ENCODE data around the gene TRAPPC4. TPM values are rescaled to one million over a fixed set of nuclear protein-coding genes. Genes with fewer than 3 reads are reported as not detected.
"Not testable (repeated sequence)": the region's sequence is repeated elsewhere in the genome, so short reads cannot be mapped to it uniquely, and the experiment has no call there.

The TRAPPC4 gene
- polyA plus RNA-seq, 4 donors: 55.5 to 127 (median 110) TPM

DNA sequence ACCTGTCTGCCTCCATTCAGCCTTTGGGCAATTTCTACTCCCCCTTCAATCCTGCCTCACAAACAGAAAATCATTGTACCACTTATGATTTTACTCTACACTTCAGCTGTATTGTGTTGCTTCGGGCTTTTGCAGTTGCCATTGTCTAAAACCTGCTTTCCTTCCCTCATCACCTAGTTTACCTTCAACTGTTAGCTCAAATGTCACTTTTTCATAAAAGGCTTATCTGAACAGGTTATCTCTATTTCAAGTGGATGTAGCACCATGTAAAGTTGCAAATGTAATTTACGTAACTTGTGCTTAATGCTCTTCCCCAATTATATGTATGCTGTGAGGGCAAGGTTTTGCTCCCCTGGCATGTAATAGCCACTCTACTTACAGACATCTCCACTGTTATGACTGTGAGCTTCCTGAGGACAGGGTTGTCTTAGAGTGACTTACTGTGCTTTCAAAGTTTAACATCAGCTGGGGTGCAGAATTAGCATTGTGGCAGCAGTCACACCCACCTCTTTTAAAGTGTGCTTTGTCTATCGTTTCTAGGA lies 5.9 kb upstream of the TRAPPC4 start:
- no peak for DNase-seq (ENCODE audit: low read depth in 4 of 4, low spot score in 3 of 4)

DNA sequence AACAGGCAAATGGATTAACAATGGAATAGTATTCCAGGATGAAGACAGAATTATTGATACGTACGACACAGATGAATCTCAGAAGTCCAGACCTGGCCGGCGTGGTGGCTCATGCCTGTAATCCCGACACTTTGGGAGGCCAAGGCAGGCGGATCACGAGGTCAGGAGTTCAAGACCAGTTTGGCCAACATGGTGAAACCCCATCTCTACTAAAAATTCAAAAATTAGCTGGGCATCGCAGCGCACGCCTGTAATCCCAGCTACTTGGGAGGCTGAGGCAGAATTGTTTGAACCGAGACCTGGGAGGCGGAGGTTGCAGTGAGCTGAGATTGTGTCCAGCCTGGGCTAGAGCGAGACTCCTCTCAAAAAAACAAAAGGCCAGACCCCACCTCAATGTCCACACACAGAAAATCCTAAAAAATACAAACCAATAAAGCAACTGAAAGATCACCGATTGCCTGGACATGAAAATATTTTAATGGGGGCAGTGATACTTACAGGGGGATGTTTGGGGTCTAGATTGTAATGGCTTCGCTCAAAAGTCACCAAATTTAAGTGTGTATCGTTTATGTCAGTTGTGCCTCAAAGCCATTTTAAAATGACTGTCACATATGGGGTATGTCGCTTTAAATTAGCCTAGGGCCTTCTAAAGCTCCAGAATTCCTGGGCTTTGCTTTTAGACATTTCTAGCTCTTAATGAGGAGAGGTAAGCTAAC lies 4.2 kb upstream of the TRAPPC4 start:
- no peak for DNase-seq (ENCODE audit: low read depth in 4 of 4, low spot score in 3 of 4)

DNA sequence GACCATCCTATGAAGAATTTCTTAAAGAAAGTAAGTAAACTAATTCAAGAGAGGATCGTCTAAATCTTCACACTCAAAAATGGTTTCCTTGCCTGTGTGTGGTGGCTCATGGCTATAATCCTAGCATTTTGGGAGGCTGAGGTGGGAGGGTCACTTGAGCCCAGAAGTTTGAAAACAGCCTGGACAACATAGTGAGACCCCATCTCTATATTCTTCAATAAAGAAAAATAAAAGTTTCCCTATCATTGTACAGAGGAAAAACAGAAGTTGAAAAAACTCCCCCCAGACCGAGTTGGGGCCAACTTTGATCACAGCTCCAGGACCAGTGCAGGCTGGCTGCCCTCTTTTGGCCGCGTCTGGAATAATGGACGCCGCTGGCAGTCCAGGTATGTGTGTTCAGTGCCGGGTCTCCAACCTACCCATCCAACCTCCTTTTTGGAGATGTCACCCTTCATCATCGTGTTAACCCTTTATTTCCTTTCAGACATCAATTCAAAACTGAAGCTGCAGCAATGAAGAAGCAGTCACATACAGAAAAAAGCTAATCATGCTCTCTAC lies 3.4 kb upstream of the TRAPPC4 start:
- no peak for DNase-seq (ENCODE audit: low read depth in 4 of 4, low spot score in 3 of 4)

DNA sequence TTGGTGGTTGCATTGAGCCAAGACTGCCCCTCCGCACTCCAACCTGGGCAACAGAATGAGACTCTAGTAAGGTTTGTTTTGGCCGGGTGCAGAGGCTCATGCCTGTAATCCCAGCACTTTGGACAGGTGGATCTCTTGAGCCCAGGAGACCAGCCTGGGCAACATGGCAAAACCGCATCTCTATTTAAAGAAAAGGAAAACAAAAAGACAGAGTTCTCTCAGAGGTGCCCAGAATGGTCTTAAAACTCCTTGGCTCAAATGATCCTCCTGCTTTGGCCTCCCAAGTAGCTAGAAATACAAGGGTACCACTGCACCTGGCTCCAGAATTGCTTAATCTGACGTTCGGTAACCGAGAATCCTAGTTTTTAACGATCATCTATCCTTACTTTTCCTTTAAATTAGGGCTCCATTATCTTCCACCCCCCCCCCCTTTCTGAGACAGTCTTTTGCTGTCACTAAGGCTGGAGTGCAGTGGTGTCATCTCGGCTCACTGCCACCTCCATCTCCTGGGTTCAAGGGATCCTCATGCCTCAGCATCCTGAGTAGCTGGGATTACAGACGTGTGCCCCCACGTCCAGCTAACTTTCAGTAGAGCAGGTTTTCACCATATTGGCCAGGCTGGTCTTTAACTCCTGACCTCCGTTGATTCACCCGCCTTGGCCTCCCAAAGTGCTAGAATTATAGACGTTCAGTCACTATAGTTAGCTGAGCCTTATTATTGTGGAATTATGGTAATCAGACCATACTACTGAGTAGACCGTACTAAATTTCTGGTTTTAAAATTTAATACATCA lies 2.2 kb upstream of the TRAPPC4 start:
- DNase-seq (ENCODE audit: low read depth in 4 of 4, low spot score in 3 of 4): no peak

DNA sequence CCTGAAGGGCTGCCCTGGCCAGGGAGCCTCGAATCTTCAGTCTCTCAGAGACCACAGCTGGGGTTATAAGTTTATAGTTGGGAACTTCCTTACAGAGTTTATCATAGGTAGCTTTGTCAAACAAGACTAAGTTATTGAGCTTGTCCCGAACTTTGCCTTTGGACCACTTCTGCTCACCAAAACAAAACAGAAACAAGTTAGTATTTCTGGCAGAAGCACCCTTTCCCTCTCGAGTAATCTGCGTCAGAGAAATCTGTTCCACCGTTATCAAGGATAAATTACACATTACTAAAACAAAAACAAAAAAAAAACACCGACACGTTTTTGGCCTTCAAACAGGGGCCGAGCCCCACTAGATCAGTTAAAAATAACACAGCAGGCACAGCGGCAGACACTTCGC lies 1.2 kb upstream of the TRAPPC4 start:
- not testable (repeated sequence) for DNase-seq (ENCODE audit: low read depth in 4 of 4, low spot score in 3 of 4)

DNA sequence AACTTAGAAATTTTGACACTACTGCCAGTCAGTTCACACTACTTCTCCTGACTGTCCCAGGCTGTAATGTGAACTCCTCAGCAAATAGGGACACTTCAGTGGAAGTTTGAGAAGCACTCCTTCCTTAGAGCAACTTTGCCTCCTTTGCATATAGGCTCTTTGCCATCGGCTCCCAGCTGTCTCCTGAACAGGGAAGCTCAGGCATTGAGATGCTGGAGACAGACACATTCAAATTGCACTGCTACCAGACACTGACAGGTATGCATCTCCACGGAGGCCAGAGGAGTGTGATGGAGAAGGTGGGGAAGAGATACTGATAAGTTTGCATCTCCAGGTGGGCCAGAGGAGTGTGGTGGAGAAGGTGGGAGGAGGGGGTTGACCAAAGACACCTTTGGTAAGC lies 1.4 kb downstream of the TRAPPC4 start:
- no peak for DNase-seq (ENCODE audit: low read depth in 4 of 4, low spot score in 3 of 4)

DNA sequence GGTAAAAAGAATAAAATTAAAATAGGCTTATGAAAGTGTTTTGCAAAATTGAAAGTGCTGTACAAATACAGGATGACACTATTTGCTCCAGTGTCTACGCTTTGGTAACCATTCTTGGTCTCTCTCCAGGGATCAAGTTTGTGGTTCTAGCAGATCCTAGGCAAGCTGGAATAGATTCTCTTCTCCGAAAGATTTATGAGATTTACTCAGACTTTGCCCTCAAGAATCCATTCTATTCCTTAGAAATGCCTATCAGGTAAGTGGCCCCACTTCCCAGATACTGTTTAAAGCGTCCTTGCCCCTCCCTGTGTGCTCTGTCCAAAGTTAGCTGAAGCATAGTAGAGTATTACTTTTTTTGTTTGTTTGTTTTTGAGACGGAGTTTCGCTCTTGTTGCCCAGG lies 3.1 kb downstream of the TRAPPC4 start:
- DNase-seq (ENCODE audit: low read depth in 4 of 4, low spot score in 3 of 4): no peak

DNA sequence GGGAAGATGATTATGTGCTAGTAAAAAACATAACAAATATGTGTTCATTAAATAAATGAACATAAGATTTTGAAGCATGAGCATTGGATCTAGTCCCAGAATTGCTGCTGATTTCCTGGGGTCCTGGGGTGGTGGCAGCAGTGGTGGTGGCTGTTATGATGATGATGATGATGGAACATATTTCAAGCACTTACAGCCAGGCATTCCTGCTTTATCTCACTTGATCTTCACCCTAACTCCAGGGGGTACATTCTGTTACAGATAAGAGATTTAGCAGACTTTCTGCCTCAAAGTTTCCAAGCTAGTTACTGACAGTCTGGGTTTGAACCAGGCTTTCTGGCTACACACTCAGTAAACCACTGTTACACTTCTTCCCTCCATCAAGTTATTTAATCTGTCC lies 5.2 kb downstream of the TRAPPC4 start:
- DNase-seq (ENCODE audit: low read depth in 4 of 4, low spot score in 3 of 4): no peak

DNA sequence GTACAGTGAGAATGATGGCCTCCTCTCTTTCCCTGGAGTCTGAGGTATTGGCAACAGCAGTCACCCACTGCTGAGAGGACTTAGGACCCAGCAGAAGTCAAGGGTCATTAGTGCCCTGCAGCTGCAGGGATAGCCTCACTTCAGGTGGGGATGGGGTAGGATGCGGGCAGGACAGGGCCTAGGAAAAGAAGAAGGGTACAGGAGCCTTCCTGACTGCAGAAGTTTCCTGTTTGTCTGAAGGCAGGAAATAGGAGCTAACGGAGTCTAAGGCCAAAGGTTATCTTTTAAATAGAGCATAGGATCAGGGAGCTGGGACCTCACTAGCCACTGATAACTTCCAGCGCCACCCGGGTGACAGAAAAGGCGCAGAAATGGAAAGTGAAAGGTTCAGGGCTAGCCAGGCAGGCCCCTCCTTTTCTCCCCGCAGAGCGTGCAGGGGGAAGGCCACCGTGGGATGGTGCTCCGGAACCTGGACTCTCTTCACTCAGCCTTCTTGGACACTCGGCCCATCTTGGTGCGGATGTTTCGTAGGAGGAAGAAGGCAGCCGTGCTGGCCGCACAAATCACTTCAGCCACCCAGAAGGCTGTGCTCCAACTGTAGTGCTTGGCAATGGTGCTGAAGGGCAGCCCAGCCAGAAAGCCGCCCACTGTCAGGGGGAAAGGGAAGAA lies 6.0 kb downstream of the TRAPPC4 start:
- no peak for DNase-seq (ENCODE audit: low read depth in 4 of 4, low spot score in 3 of 4)

DNA sequence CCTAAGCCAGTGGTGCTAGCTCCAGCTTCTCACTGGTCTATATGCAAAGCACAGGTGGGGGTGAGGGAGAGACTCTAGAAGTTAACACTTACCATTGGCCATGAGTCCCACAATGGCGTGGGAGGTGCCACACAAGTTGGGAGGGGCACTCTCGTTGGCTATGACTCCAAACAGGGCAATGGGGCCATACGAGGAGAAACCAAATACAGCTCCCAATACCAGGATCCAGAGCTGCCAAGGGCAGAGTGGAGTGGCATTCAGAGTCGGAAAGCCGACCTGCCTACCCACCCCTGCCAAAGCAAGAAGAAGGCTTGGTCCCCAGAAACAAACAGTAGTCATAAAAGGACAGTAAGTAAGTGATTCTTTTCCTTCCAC lies 6.5 kb downstream of the TRAPPC4 start:
- DNase-seq (ENCODE audit: low read depth in 4 of 4, low spot score in 3 of 4): no peak

DNA sequence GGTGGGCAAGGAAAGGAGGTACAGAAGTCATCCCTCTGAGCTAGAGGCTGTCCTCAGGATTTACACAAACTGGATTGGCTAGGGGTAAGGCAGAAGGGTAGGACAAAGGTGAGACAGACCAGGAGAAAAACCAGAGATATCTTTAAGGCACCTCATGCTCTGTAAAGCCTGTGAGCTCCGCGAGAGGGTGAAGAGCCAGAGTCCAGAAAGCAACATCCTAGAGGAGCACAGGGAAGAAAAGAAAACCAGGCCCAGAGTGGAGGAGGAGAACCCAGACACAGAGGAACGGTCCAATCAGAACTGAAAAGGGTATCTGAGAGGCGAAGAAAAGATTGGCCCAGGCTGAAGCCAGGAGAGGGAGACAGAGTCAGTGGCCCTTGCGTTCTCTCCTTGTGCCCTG lies 7.0 kb downstream of the TRAPPC4 start:
- no peak for DNase-seq (ENCODE audit: low read depth in 4 of 4, low spot score in 3 of 4)

DNA sequence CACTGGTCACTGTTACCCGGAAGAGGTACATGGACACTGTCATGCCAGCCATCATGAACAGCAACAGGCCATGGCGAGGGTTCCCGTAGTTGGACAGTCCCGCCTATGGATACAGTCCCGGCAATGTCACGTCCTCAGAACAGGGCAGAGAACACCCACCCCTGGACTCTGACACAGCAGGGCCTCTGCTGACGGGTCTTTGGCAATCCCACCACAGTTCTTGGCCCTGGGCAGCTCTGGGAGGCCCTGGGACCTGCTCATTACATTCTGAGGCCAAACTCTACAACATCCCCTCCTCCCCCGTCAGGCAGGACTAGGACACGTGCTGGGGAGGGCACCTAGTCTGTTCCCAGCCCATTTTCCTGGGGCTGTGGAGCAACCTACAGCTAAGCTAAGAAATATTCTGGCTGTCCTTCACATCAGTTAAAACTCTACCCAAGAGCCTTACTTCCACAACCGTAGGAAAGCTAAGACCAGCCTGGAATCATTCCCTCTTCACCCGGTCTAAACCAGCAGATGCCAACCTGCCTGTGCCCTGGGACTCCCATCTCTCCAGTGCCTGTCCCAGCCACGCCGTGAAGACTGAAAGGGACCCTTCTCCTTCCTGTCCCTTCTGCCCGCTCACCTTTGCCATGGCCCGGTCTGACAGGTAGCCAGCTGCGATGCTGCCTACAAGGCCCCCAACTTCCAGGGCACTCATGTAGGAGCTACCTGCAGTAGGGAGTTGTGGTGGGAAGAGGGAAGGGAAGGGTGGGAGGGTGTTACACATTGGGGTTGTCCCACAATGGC lies 7.6 kb downstream of the TRAPPC4 start:
- no peak for DNase-seq (ENCODE audit: low read depth in 4 of 4, low spot score in 3 of 4)

DNA sequence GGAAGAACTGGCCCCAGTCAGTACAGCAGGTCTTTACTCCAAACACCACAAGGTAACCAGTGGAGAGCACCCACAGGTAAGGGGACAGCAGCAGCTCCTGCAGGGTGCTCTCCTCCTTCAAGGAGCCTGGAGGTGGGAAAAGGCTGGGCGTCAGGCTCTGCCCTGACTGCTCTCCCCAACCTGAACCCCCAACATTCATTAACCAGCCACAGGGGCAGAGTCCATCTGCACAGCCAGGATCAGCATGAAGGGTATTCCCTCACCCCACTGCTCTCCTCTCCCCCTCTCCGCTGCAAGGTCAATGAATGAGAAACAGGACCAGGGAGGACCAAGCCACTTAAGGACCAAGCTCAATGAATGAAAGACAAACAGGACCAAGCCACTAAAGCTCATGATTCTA lies 8.4 kb downstream of the TRAPPC4 start:
- DNase-seq (ENCODE audit: low read depth in 4 of 4, low spot score in 3 of 4): no peak

DNA sequence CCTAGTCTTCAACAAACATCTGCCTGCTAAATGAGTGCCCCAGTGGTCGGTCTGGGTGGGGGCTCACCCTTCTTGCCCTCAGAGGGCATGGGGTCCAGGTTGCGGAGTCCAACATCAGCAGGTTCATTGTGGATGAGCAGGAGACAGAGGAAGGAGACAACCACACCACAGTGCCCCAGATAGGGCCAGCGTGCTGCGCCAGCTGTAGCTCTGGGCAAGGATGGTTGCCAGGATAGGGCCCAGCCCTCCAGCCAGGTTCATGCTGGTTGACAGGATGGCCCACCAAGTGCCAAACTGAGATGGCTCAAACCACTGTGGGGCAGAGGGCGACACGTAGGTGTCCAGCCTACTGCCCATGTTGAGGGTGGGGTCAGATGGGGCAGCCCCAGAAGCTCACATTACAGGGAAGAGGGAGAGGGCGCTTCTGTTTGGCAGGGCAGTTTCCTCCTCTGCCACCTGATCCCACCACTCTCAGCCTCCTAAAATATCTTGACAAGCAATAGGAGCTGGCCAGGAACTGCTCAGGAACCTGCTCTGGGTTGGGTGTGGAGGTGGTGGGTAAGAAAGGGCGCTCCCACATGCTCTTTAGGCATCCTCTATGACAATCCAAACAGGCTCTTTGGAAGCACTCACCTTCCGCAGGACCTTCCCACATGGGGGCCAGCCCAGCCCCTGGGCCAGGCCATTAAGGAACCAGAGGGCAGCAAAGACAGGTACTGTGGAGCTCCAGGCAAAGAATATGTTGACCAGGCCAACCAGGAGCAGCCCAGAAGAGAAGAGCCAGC lies 9.2 kb downstream of the TRAPPC4 start:
- DNase-seq (ENCODE audit: low read depth in 4 of 4, low spot score in 3 of 4): no peak

DNA sequence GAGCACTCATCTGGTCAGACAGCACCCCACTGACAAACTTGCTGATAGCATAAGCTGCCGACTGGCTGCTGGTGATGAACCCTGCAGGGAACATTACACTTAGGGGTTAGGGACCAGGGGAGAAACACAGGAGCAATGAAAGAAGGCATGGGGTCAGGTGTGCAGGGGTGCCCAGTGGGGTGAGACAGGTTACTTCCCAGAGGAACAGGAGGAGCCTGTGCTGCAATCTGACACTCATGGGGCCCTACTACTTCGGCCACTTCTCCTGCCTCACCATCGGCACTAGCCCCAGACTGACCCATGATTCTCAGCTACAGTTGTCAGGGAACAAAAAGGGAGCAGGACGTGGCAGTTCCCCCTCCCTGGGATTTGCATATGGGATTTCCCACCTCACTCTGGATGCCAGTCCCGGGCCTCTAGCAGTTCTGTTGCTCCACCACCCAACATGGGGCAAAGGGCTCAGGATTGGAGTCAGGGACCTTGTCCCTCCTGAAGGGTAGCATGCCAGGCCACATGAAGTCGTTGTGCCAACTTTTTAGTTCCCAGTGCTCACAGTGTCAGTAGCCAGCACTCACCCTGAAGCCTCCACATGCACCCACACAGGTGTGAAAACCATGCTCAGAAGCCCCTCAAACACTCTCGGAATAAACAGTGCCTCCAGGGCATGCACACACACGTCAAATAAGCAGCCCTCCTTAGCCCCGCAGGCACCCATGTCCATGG lies 9.9 kb downstream of the TRAPPC4 start:
- DNase-seq (ENCODE audit: low read depth in 4 of 4, low spot score in 3 of 4): no peak

DNA sequence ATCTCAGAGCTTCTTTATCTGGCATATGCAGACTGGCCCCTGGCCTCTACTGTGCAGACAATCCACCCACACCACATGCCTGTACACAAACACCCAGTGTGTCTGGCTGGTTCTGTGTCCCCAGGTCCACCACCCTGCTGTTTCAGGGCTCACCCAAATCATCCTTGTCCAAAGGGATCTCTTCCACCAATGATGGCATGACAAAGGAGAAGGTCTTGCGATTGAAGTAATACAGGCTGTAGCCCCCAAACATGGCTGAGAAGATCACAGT lies 10.4 kb downstream of the TRAPPC4 start:
- DNase-seq (ENCODE audit: low read depth in 4 of 4, low spot score in 3 of 4): no peak

DNA sequence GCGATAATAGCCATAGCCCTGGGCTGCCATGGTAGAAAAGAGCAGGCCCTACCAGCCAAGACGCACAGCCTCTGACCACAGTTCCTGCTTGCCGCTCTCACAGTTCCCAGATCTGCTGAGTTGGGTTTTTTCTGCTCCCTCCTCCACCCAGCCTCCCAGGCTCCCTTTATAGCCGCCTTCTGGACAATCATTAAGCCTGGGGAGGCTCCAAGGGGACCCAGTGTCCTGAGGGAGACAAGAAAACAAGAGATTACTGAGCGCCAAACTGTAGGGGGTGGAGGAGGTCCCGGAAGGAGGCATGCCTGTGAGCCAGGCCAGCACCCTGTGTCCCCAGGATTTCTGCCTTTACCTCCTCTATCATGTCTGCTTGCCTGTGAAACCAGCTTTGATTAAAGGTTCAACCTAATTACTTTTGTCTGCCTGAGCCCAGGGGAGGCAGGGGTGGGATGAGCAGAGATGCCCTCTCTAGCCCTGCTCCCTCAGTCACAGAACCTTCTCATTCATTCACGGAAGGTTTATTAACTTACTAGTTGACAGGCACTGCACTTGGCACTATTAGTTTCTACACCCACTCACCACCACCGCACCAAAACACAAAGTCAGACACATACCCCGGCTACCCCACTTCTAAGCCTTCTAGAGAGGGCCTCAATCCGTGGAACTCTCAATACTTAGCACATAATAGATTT lies 10.9 kb downstream of the TRAPPC4 start:
- DNase-seq (ENCODE audit: low read depth in 4 of 4, low spot score in 3 of 4): peak in 1 of 4 donors; percentile 62

DNA sequence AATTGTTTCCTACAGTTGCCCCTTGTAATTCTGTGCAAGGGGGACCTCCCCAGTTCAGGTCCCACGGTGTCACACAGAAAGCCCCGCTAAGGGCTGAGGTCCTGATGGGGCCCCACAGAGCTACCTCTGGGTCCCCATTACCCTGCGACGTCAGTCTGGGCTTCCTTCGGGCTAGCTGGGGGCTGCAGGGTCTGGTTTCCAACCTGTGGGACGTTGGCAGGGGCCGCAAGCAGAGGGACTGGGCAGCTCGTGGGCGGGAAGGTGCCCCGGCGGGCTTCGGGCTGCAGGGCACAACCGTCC lies 11.4 kb downstream of the TRAPPC4 start:
- DNase-seq (ENCODE audit: low read depth in 4 of 4, low spot score in 3 of 4): no peak
